KG1 (cell line): ENCODE results near the gene AGRN.

Experiments
- DNase-seq: peaks from one replicate; lab custom pipeline; 2025; lab: John Stamatoyannopoulos, UW

The AGRN gene

GRCh38 chr1:1038694-1039093 is 18.8 kb downstream of the AGRN start:
- no peak for DNase-seq

- no peak for DNase-seq
Observed at GRCh38 chr1:1039145-1039910, 19.4 kb downstream of the AGRN start.

- no peak for DNase-seq
Observed at GRCh38 chr1:1040004-1040991, 20.4 kb downstream of the AGRN start.

GRCh38 chr1:1041092-1041523 is 21.2 kb downstream of the AGRN start:
- no peak for DNase-seq

- DNase-seq, result no peak
Observed at GRCh38 chr1:1041873-1042272, 22.0 kb downstream of the AGRN start.

GRCh38 chr1:1042835-1043234 is 22.9 kb downstream of the AGRN start:
- DNase-seq, result no peak

- no peak for DNase-seq
Observed at GRCh38 chr1:1043411-1043810, 23.5 kb downstream of the AGRN start.

- no peak for DNase-seq
Observed at GRCh38 chr1:1043921-1044320, 24.0 kb downstream of the AGRN start.

- no peak for DNase-seq
Observed at GRCh38 chr1:1044455-1045078, 24.6 kb downstream of the AGRN start.

- no peak for DNase-seq
Observed at GRCh38 chr1:1045129-1045528, 25.2 kb downstream of the AGRN start.

- no peak for DNase-seq
Observed at GRCh38 chr1:1046243-1046642, 26.3 kb downstream of the AGRN start.

- DNase-seq, result no peak
Observed at GRCh38 chr1:1046767-1047166, 26.8 kb downstream of the AGRN start.

- no peak for DNase-seq
Observed at GRCh38 chr1:1047407-1047806, 27.5 kb downstream of the AGRN start.

- DNase-seq, result no peak
Observed at GRCh38 chr1:1047963-1048362, 28.0 kb downstream of the AGRN start.

GRCh38 chr1:1048765-1049164 is 28.8 kb downstream of the AGRN start:
- no peak for DNase-seq

GRCh38 chr1:1049318-1050165 is 29.6 kb downstream of the AGRN start:
- DNase-seq, result no peak

- DNase-seq, result no peak
Observed at GRCh38 chr1:1050577-1051052, 30.7 kb downstream of the AGRN start.

- DNase-seq, result no peak
Observed at GRCh38 chr1:1051127-1051810, 31.3 kb downstream of the AGRN start.

- no peak for DNase-seq
Observed at GRCh38 chr1:1052003-1052840, 32.3 kb downstream of the AGRN start.

GRCh38 chr1:1053022-1053421 is 33.1 kb downstream of the AGRN start:
- DNase-seq, result no peak
